ENCODE data around the gene PRG2. TPM values are rescaled to one million over a fixed set of nuclear protein-coding genes. Genes with fewer than 3 reads are reported as not detected.

PRG2 gene
- polyA plus RNA-seq, 2 donors, result 0.45 to 0.60 TPM

DNA sequence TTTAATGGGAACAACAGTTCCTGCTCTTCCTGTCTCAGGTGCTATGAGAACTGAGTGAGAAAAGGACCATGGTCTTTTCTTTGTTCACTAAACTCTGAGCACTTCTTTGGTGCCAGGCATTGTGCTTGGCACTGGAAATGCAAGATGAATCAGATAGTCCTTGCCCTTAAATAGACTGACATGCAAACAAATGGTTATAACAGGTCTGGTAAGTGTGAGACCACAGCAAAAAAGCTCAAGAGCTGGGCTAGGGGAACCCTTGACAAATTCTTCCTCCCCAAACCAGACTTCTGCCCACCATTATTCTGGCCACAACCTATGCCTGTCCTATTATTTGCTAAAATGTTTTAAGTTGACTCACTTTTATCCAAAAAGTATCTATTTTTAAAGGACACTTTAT, 31.4 kb upstream of the PRG2 start:
- H3K36me3 ChIP-seq (ENCODE audit: control insufficient read depth in 2 of 2, insufficient read depth in 2 of 2, low read length in 1 of 2), result peaks cover 7 to 12% of the 10 kb centered on the region in 2 donors
- H3K27ac ChIP-seq (ENCODE audit: low read depth in 2 of 2, low read length in 1 of 2), result no peak overlapping the region
- no peak overlapping the region for H3K4me3 ChIP-seq (ENCODE audit: low read depth in 1 of 2, low read length in 2 of 2)
- H3K4me1 ChIP-seq (ENCODE audit: control insufficient read depth in 2 of 2, insufficient read depth in 2 of 2, low read length in 1 of 2), result peaks cover 3 to 23% of the 10 kb centered on the region in 2 donors
- no peaks in the 10 kb centered on the region for H3K27me3 ChIP-seq (ENCODE audit: control insufficient read depth in 1 of 2, insufficient read depth in 2 of 2, low read length in 2 of 2)
- no peaks in the 10 kb centered on the region for H3K9me3 ChIP-seq (ENCODE audit: control insufficient read depth in 2 of 2, insufficient read depth in 1 of 2, low read depth in 1 of 2, low read length in 1 of 2)

DNA sequence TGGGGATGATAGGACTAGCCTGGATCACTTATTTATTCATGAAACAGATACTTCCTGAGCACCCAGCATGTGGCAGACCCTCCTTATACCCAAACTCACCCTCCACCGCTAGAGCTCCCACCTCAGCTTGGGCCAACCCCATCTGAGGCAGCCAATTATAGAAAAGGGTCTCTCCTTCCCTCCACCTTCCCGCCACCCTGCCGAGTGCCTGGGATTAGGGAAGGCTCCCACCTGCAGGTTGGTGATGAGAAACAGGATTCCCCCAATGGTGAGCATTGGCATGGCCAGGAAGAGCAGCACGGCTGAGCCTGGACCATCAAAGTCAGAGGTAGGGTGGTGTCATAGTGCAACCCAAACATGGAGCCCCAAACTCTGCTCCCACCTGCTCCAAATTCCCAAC, 30.6 kb upstream of the PRG2 start:
- H3K9me3 ChIP-seq (ENCODE audit: control insufficient read depth in 2 of 2, insufficient read depth in 1 of 2, low read depth in 1 of 2, low read length in 1 of 2), result no peaks in the 10 kb centered on the region
- no peak overlapping the region for H3K27ac ChIP-seq (ENCODE audit: low read depth in 2 of 2, low read length in 1 of 2)
- no peak overlapping the region for H3K4me3 ChIP-seq (ENCODE audit: low read depth in 1 of 2, low read length in 2 of 2)
- no peaks in the 10 kb centered on the region for H3K27me3 ChIP-seq (ENCODE audit: control insufficient read depth in 1 of 2, insufficient read depth in 2 of 2, low read length in 2 of 2)
- H3K36me3 ChIP-seq (ENCODE audit: control insufficient read depth in 2 of 2, insufficient read depth in 2 of 2, low read length in 1 of 2), result peaks cover 8 to 19% of the 10 kb centered on the region in 2 donors
- 94 to 98% methylated on average over 4 of the region's 4 CpGs for WGBS, 2 donors
- peaks cover 0 to 21% of the 10 kb centered on the region in 2 donors for H3K4me1 ChIP-seq (ENCODE audit: control insufficient read depth in 2 of 2, insufficient read depth in 2 of 2, low read length in 1 of 2)

DNA sequence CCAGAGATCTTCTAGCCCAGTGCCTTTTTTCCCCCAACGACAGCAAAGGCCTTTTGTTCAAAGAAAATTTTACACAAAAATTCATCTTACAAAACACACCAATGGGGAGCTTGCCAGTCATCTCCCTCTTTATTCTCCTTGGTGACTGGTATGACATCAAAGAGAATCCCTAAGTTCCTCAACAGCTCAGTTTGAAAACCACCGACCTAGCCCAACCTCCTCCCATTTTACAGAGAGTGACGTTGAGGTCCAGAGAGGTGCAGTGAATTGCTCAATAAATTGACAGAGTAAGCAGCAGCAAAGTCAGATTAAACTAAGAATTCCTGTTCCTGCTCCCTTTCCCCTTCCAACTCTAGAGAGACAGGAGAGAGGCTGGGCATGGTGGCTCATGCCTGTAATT, 28.7 kb upstream of the PRG2 start:
- Histone ChIP-seq H3K4me3 (ENCODE audit: low read depth in 1 of 2, low read length in 2 of 2) (no peak overlapping the region), H3K9me3 (ENCODE audit: control insufficient read depth in 2 of 2, insufficient read depth in 1 of 2, low read depth in 1 of 2, low read length in 1 of 2) (no peaks in the 10 kb centered on the region), H3K27ac (ENCODE audit: low read depth in 2 of 2, low read length in 1 of 2) (no peak overlapping the region), H3K36me3 (ENCODE audit: control insufficient read depth in 2 of 2, insufficient read depth in 2 of 2, low read length in 1 of 2) (peaks cover 18 to 29% of the 10 kb centered on the region in 2 donors), H3K27me3 (ENCODE audit: control insufficient read depth in 1 of 2, insufficient read depth in 2 of 2, low read length in 2 of 2) (no peaks in the 10 kb centered on the region), H3K4me1 (ENCODE audit: control insufficient read depth in 2 of 2, insufficient read depth in 2 of 2, low read length in 1 of 2) (peaks cover 0 to 5% of the 10 kb centered on the region in 2 donors)
- WGBS, 2 donors, result 85 to 90% methylated on average over 3 of the region's 3 CpGs

DNA sequence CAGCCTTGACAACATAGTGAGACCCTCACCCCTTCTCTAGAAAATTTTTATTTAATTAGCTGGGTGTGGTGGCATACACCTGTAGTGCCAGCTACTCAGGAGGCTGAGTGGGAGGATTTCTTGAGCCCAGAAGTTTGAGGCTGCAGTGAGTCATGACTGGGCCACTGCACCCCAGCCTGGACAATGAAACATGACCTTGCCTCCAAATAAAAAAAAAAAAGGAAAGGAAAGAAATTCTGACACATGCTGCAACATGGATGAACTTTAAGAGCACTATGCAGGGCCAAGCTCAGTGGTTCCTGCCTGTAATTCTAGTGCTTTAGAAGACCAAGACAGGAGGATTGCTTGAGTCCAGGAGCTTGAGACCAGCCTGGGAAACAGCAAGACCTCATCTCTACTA, 27.7 kb upstream of the PRG2 start:
- Histone ChIP-seq H3K4me1 (ENCODE audit: control insufficient read depth in 2 of 2, insufficient read depth in 2 of 2, low read length in 1 of 2) (peaks cover 0 to 2% of the 10 kb centered on the region in 2 donors), H3K27me3 (ENCODE audit: control insufficient read depth in 1 of 2, insufficient read depth in 2 of 2, low read length in 2 of 2) (no peaks in the 10 kb centered on the region), H3K36me3 (ENCODE audit: control insufficient read depth in 2 of 2, insufficient read depth in 2 of 2, low read length in 1 of 2) (peaks cover 18 to 35% of the 10 kb centered on the region in 2 donors), H3K9me3 (ENCODE audit: control insufficient read depth in 2 of 2, insufficient read depth in 1 of 2, low read depth in 1 of 2, low read length in 1 of 2) (no peaks in the 10 kb centered on the region), H3K27ac (ENCODE audit: low read depth in 2 of 2, low read length in 1 of 2) (no peak overlapping the region), H3K4me3 (ENCODE audit: low read depth in 1 of 2, low read length in 2 of 2) (no peak overlapping the region)

- H3K27me3 ChIP-seq (ENCODE audit: control insufficient read depth in 1 of 2, insufficient read depth in 2 of 2, low read length in 2 of 2), result no peaks in the 10 kb centered on the region
- no peak overlapping the region for H3K27ac ChIP-seq (ENCODE audit: low read depth in 2 of 2, low read length in 1 of 2)
- 58 to 60% methylated on average over 4 of the region's 4 CpGs for WGBS, 2 donors
- no peaks in the 10 kb centered on the region for H3K4me1 ChIP-seq (ENCODE audit: control insufficient read depth in 2 of 2, insufficient read depth in 2 of 2, low read length in 1 of 2)
- H3K4me3 ChIP-seq (ENCODE audit: low read depth in 1 of 2, low read length in 2 of 2), result no peak overlapping the region
- peaks cover 18 to 35% of the 10 kb centered on the region in 2 donors for H3K36me3 ChIP-seq (ENCODE audit: control insufficient read depth in 2 of 2, insufficient read depth in 2 of 2, low read length in 1 of 2)
- H3K9me3 ChIP-seq (ENCODE audit: control insufficient read depth in 2 of 2, insufficient read depth in 1 of 2, low read depth in 1 of 2, low read length in 1 of 2), result no peaks in the 10 kb centered on the region
Measured at GRCh38 chr11:57417056-57417455, 26.6 kb upstream of the PRG2 start.

- 88 to 92% methylated on average over 3 of the region's 3 CpGs for WGBS, 2 donors
- H3K4me3 ChIP-seq (ENCODE audit: low read depth in 1 of 2, low read length in 2 of 2), result no peak overlapping the region
- no peak overlapping the region for H3K27ac ChIP-seq (ENCODE audit: low read depth in 2 of 2, low read length in 1 of 2)
- no peaks in the 10 kb centered on the region for H3K4me1 ChIP-seq (ENCODE audit: control insufficient read depth in 2 of 2, insufficient read depth in 2 of 2, low read length in 1 of 2)
- no peaks in the 10 kb centered on the region for H3K27me3 ChIP-seq (ENCODE audit: control insufficient read depth in 1 of 2, insufficient read depth in 2 of 2, low read length in 2 of 2)
- no peaks in the 10 kb centered on the region for H3K9me3 ChIP-seq (ENCODE audit: control insufficient read depth in 2 of 2, insufficient read depth in 1 of 2, low read depth in 1 of 2, low read length in 1 of 2)
- peaks cover 18 to 35% of the 10 kb centered on the region in 2 donors for H3K36me3 ChIP-seq (ENCODE audit: control insufficient read depth in 2 of 2, insufficient read depth in 2 of 2, low read length in 1 of 2)
Measured at GRCh38 chr11:57416436-57416835, 26.0 kb upstream of the PRG2 start.

DNA sequence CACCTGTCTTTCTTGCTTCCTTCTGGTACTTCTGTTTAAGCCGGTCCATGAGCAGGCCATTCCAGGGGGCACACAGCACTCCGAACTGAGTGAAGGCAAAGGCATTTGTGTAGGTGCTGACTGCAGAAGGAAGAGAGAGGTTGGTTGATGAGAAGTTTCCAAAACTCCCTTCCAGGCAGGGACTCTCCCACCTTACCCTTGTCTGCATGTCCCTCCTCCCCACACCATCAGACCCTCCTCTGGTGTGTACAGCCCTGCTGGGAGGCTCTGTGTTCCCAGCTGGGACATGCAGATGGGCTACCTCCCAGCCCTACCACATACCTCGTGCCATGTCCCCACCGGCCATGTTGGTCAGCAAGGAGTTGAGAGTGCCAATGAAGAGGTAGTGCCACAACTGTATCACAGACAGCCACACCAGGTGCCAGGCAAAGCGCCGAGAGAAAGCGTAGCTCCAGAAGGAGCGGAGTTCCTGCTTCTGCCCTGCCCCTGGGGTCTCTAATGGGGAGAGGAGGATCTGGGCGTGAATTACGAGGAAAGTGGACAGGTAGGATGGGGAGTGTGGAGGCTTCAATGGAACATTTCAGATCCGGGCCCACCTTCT, 24.3 kb upstream of the PRG2 start:
- Histone ChIP-seq H3K27me3 (ENCODE audit: control insufficient read depth in 1 of 2, insufficient read depth in 2 of 2, low read length in 2 of 2) (no peaks in the 10 kb centered on the region), H3K27ac (ENCODE audit: low read depth in 2 of 2, low read length in 1 of 2) (no peak overlapping the region), H3K36me3 (ENCODE audit: control insufficient read depth in 2 of 2, insufficient read depth in 2 of 2, low read length in 1 of 2) (peaks cover 16 to 37% of the 10 kb centered on the region in 2 donors), H3K4me3 (ENCODE audit: low read depth in 1 of 2, low read length in 2 of 2) (no peak overlapping the region), H3K9me3 (ENCODE audit: control insufficient read depth in 2 of 2, insufficient read depth in 1 of 2, low read depth in 1 of 2, low read length in 1 of 2) (no peaks in the 10 kb centered on the region), H3K4me1 (ENCODE audit: control insufficient read depth in 2 of 2, insufficient read depth in 2 of 2, low read length in 1 of 2) (no peaks in the 10 kb centered on the region)
- 94 to 95% methylated on average over 11 of the region's 11 CpGs for WGBS, 2 donors

DNA sequence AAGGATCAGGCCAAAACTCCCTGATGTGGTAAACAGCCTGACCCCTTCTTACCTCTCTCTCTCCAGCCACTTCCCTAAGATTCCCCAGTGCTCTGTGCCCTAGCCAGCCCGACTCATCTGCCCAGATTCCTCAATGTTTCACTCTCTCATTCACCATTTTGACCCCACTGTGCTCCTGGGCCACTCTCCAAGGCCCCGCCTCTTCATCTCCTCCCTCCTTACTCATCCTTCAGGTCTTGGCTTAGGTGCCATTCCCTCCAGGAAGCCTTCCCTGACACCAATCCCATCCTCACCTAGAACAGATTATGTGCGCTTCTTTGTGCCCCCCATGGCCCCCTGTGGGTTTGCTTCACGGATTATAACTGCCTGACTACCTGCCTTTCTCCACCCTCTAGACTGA, 23.2 kb upstream of the PRG2 start:
- no peak overlapping the region for H3K27ac ChIP-seq (ENCODE audit: low read depth in 2 of 2, low read length in 1 of 2)
- H3K27me3 ChIP-seq (ENCODE audit: control insufficient read depth in 1 of 2, insufficient read depth in 2 of 2, low read length in 2 of 2), result no peaks in the 10 kb centered on the region
- H3K36me3 ChIP-seq (ENCODE audit: control insufficient read depth in 2 of 2, insufficient read depth in 2 of 2, low read length in 1 of 2), result peaks cover 16 to 46% of the 10 kb centered on the region in 2 donors
- no peak overlapping the region for H3K4me3 ChIP-seq (ENCODE audit: low read depth in 1 of 2, low read length in 2 of 2)
- 87 to 88% methylated on average over 4 of the region's 4 CpGs for WGBS, 2 donors
- H3K9me3 ChIP-seq (ENCODE audit: control insufficient read depth in 2 of 2, insufficient read depth in 1 of 2, low read depth in 1 of 2, low read length in 1 of 2), result no peaks in the 10 kb centered on the region
- H3K4me1 ChIP-seq (ENCODE audit: control insufficient read depth in 2 of 2, insufficient read depth in 2 of 2, low read length in 1 of 2), result no peaks in the 10 kb centered on the region

DNA sequence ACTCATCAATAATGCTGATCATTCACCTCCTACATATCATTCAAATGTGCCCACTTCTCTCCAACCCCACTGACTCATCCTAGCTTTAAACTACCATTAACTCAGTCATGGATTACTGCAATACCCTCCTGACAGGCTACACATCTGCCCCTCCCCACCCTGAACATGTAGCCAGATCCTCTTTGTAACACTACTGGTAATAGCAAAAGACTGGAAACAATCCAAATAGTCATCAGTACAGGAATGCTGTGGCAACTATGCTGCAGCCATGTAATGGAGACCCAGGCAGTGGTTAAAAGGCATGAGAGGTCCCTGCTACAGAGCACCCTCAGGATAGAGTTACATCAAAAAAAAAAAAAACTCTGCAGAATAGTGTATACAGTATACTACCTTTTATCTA, 19.8 kb upstream of the PRG2 start:
- no peak overlapping the region for H3K4me3 ChIP-seq (ENCODE audit: low read depth in 1 of 2, low read length in 2 of 2)
- peaks cover 8 to 41% of the 10 kb centered on the region in 2 donors for H3K36me3 ChIP-seq (ENCODE audit: control insufficient read depth in 2 of 2, insufficient read depth in 2 of 2, low read length in 1 of 2)
- H3K27ac ChIP-seq (ENCODE audit: low read depth in 2 of 2, low read length in 1 of 2), result no peak overlapping the region
- H3K27me3 ChIP-seq (ENCODE audit: control insufficient read depth in 1 of 2, insufficient read depth in 2 of 2, low read length in 2 of 2), result no peaks in the 10 kb centered on the region
- H3K4me1 ChIP-seq (ENCODE audit: control insufficient read depth in 2 of 2, insufficient read depth in 2 of 2, low read length in 1 of 2), result peaks cover 0 to 4% of the 10 kb centered on the region in 2 donors
- H3K9me3 ChIP-seq (ENCODE audit: control insufficient read depth in 2 of 2, insufficient read depth in 1 of 2, low read depth in 1 of 2, low read length in 1 of 2), result no peaks in the 10 kb centered on the region

GRCh38 chr11:57409321-57410100, 19.1 kb upstream of the PRG2 start:
- Histone ChIP-seq H3K27me3 (ENCODE audit: control insufficient read depth in 1 of 2, insufficient read depth in 2 of 2, low read length in 2 of 2) (no peaks in the 10 kb centered on the region), H3K4me3 (ENCODE audit: low read depth in 1 of 2, low read length in 2 of 2) (no peak overlapping the region), H3K9me3 (ENCODE audit: control insufficient read depth in 2 of 2, insufficient read depth in 1 of 2, low read depth in 1 of 2, low read length in 1 of 2) (no peaks in the 10 kb centered on the region), H3K36me3 (ENCODE audit: control insufficient read depth in 2 of 2, insufficient read depth in 2 of 2, low read length in 1 of 2) (peaks cover under 1 to 34% of the 10 kb centered on the region in 2 donors), H3K27ac (ENCODE audit: low read depth in 2 of 2, low read length in 1 of 2) (no peak overlapping the region), H3K4me1 (ENCODE audit: control insufficient read depth in 2 of 2, insufficient read depth in 2 of 2, low read length in 1 of 2) (peaks cover 0 to 4% of the 10 kb centered on the region in 2 donors)
- WGBS, 2 donors, result 95 to 96% methylated on average over 18 of the region's 18 CpGs
